HG02938 (cell line): ENCODE data around the gene CWF19L1.

Experiments
- ATAC-seq: cut with Tn5 transposase; IDR thresholded peaks from one replicate; pipeline ENCODE4 v1.9.1; 2021; ENCODE audit warnings: mild to moderate bottlenecking, moderate library complexity; ENCODE audit not compliant: unreplicated experiment

The CWF19L1 gene

DNA sequence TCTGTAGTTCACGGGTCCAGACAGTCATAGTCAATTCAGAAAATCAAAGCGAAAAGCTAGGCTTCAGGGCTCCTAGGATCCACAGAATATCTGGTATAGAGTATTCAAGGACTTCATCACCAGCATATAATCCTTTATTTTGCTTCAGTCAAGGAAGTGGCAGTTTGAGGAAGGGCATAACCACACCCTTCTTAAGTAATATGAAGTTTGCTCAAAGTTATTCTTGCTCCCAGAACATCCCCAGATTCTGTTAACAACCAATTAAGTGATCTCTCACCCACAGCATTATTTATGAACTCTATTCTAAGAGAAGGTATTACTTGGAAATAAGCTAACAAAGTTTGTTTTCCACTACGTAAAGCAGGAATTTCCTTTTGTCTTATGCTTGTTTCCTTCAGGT is 13.2 kb downstream of the CWF19L1 start:
- no peak for ATAC-seq

DNA sequence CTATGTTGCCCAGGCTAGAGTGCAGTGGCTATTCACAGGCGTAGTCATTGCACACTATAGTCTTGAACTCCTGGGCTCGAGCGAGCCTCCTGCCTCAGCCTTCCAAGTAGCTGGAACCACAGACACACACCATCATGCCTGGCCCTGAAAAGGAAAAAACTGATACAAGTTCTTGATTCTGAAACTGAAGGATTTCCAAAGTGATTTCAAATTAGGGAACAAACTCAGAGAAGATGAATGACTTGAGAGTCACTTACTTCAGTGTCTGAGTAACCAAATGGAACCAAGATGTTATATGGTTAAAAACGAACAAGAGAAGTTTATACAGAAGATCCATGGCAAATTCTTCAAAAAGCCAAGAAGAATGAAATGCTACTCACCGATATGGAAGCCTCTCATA is 14.4 kb downstream of the CWF19L1 start:
- ATAC-seq = no peak

DNA sequence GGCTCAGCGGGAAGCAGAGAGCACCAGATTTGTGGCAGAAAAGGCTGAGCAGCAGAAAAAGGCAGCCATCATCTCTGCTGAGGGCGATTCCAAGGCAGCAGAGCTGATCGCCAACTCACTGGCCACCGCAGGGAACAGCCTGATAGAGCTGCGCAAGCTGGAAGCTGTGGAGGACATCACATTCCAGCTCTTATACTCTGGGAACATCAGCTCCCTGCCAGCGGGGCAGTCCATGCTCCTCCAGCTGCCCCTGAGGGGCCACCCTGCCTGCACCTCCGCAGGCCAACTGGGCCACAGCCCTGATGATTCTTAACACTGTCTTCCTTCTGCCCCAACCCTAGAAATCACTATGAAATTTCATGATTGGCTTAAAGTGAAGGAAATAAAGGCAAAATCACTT is 18.6 kb downstream of the CWF19L1 start:
- no peak for ATAC-seq

DNA sequence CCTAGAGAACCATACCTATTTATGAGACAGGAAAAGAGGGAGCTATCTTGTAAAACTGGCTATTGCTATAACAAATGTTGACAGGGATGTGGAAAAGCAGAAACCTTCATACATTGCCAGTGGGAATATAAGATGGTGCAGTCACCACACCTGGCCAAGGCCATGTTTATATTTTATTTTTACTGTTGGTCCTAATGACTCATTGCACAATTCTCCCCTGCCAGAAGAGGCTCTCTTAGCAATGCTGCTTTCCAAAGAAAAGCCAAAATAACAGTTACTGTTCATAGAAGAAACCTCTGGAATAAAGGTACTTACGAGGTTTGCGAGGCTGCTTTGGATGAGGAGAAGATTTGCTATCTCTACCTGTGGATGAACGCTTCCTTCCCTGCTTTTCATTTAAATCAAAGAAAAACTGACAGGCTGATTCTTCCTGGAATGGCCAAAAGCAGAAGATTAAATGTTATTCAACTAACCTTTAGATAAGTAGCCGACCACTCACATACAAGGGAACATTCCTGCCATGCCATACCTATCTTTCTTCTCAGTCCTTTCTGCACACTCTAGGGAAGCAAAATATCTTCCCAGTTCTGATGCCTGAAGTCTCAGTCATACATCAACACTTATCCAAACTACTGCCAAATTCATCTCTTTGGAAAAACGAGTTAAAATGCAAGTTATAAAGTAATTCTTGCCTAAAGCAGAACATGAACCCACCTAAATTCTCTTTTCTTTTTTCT is 21.8 kb downstream of the CWF19L1 start:
- ATAC-seq = no peak

DNA sequence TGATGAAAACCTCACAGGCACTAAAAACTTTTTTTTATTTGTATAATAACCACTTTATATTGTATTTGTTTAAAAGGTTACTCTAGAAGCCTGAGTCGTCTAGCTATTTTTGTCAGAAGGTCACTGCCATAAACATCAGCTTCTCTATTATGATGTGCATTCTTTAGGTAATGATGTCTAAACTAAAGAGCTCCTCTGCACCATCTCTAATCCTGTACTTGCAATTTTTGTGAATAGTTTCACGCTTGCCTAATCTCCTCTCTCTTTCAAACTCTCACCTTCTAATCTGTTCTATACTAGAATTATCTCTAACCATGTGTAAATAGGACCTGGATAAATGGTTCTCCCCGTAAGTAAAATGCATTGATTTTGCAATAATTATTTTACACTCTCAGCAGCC is 27.6 kb downstream of the CWF19L1 start:
- no peak for ATAC-seq

DNA sequence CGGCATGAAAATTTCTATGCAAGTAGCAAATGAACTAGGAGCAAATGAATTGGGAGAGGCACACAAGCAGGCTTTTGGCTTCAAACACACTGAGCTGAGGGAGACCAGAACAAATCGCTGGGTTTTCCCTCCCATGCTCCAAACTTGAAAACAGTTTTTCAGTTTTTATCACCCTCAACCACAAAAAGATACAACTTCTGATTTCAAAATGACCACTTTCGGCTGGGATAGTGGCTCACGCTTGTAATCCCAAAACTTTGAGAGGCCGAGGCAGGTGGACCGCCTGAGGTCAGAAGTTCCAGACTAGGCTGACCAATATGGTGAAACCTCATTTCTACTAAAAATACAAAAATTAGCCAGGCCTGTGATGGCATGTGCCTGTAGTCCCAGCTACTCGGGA is 29.0 kb downstream of the CWF19L1 start:
- no peak for ATAC-seq

DNA sequence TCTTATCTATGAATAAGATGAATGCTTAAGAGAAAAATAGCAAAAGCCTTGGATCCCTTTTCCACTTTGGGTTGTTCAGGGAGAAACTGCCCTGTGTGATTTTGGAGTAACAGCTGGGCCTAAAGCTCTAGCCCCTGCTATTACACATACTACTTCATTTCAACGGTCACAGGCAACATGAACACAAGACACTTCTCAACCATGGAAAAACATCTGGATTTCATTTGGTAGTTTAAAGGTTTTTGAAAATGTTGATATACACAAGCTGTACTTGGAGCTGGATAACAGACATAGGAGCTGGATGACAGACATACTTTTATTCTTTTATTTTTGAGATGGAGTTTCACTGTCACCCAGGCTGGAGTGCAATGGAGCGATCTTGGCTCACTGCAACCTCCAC is 35.3 kb downstream of the CWF19L1 start:
- no peak for ATAC-seq

DNA sequence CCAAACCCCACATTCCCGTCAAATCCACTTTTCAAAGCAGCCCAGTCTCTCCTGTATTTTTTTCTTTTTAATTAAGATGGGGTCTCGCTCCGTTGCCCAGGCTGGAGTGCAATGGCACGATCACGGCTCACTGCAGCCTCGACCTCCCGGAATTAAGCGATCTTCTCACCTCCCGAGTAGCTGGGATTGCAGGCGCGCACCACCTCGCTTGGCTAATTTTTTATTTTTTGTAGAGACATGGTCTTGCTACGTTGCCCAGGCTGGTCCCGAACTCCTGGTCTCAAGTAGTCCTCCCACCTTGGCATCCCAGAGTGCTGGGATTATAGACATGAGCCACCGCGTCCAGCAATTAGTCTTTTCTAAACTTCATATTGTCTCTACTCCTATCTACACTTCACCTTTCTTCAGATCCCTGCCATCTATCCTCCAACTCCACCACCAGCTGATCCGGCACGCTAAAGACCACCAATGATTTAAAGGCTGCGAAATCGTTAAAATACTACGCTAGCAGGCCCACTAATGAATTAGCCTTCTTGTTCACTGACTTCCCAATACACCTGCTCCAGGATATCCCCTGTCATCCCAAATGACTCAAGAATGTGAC is 37.5 kb downstream of the CWF19L1 start:
- ATAC-seq = no peak

DNA sequence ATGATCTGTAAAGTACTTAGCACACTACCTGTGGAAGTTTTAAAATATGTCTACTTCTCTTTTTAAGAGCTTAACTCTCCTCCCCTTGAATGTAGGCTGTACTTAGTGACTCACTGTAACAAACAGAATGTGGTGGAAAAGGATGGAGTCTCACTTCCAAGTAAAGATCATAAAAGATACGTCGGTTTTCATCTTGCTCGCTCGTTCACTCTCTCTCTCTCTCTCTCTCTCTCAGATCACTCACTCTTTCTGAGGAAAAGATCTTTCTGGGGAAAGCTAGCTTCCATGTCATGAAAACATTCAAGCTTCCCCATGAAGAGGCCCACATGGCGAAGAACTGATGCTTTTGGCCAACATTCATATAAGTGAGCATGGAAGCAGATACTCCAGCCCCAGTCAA is 43.6 kb downstream of the CWF19L1 start:
- no peak for ATAC-seq

DNA sequence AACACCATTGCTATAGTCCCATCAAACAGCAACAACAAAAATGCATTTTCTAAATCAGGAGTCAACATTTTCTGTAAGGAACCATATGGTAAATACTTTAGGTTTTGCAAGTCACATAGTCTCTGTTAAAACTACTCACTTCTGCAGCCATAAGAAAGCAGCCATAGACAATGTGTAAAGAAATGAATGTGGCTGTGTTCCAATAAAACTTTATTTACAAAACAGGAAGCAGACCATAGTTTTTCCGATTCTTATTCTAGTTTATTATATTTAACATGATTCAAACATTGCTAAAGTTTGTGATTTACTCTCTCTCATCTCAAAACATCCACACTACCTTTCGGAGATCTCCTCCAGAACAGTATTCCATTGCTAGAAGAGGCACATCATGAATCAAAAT is 44.9 kb downstream of the CWF19L1 start:
- no peak for ATAC-seq

DNA sequence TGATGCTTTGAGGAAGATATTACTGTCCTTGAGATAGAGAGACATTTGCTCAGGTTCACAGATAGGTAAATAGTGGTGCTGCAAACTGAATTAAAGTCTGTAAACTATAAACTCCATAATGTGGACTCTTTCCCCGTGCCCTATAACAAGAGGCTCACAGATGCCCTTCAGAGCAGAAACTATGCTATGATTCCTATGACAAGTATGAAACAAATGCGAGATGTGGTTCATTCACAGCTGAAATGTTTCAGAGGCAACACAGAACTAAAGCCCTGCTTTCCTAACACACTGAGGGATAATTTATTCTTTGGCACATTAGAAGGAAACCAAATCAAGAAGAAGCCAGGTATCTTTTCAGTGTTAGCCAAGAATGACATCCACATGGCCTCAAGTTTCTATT is 51.4 kb downstream of the CWF19L1 start:
- ATAC-seq = no peak

DNA sequence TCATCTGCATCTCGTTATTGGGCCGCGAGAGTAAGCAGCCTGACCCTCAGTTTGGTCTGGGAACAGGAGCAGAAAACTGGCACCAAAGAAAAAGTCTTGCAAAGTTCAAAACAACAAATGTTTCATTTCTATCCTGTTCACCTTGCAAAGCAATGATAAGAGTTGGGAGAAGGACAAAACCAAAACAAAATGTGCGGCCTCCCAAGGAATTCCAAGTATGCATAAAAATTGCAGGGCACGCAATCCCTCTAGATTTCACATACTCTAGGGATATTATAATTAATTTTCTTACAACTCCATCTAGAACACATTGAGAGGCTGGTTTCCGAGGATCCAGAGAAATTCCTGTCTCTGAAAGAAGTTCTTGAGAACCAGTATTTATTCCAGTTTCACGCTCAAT is 58.1 kb downstream of the CWF19L1 start:
- ATAC-seq = no peak

DNA sequence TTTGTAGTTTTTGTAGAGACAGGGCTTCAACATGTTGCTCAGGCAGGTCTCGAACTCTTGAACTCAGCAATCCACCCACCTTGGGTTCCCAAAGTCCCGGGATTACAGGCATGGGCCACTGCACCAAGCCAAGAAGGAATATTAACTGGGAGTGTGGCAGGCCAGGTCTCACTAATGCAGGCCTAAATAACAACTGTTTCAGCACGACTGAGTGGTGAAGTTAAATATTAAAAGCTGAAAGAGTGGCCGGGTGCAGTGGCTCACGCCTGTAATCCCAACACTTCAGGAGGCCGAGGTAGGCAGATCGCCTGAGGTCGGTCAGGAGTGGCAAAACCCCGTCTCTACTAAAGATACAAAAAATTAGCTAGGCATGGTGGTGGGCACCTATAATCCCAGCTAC is 59.2 kb downstream of the CWF19L1 start:
- no peak for ATAC-seq

DNA sequence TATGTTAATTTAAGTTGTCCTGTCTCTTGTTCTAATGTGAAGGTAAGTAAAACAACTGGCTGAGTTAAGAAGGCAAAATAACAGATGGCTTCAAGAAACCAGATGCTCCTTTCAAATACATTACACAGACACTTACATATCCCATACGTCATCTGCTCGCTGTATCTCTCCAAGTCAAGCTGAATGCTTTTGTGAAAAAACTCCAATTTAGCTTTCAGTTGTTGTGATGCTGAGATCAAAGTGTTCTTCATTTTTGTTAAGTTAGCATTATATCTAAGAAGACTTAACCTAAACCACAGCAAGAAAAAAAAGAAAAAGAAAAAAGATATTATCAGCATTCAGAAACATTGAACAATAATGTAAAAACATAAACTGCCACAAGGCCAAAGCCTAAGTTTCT is 63.1 kb downstream of the CWF19L1 start:
- no peak for ATAC-seq

DNA sequence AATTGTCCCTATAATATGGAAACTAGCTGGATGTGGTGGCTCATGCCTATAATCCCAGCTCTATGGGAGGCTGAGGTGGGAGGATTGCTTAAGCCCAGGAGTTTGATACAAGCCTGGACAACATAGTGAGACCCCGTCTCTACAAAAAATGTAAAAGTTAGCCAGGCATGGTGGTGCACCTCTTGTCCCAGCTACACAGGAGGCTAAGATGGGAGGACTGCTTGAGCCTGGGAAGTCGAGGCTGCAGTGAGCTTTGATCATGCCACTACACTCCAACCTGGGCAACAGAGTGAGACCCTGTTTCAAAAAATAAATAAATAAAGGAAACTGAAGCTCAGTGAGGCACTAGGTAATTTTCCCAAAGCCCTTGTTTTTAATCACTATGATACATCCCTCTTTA is 65.9 kb downstream of the CWF19L1 start:
- no peak for ATAC-seq

DNA sequence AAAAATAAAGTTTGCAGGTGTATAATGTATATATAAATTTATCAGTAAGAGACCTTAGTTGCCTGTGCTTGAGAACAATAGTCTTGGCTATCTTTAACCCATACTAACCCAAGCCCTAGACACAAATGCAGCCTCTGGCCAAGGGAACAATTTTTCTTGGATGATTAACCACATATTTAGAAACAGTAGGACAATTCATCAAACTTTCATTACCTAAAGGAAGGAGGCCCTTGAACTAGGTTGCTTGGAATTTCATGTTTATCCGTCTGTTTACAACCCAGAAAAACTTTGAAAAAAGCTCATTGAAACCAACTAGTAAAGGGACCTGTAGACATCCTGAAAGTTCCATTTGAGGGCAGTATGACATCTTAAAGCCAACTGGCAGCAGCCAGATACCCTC is 72.7 kb downstream of the CWF19L1 start:
- no peak for ATAC-seq

DNA sequence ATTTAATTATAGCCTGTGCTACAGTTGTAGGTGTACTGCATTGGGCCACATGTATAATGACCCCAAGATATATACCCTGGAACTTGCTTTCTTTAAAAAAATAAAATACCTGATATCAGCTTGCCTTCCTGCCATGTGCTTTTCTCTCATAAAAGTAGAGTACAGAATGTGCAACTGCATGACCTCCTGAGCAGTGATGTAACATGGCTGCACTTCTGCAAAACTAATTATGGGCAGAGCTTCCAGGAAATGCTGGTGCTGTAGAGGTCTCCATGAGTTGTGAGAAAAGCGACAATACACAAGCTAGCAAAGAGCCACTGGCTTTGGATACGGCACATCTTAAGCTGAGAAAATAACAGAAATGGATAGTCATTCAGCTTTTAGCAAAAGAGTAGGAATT is 75.1 kb downstream of the CWF19L1 start:
- no peak for ATAC-seq

DNA sequence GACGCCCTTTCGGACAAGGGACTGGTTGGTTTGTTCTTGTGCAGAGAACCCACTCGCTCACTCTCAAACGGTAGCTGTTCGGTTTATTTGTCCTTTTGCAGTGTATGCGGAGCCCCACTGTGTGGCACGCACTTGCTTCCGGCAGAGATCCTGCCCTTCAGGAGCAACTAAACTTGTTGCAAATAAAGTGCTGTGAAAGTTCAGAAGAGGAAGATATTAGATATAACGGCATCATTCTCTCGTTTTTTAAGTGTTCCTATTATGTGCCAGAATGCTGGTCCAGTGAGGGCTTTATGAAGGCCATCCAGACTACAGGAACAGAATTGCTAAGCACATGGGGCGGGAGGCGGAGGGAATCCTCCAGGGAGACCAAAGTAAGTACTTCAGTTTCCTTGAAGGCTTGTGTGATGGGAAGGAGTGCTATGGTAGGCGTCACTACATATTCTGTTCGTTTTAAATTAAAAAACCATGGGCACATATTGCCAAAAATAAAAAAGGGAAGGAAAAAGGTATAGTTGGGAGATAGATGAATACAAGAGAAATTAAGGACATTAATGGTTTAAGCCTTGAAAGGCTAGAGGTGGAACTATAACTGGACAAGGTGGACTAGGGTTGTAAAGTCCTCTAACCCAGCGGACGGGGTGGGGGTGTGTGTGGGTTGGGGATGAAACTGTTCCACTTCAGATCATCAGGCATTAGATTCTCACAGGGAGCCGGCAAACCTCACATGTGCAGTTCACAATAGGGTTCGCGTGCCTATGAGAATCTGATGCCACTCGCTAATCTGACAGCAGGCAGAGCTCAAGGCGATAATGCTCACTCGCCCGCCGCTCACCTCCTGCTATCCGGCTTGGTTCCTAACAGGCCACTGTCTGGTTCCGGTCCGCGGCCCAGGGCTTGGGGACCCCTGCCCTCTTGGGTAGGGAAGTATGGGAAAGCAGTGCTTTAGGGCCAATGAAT is 80.9 kb downstream of the CWF19L1 start:
- ATAC-seq = peak; percentile 51

DNA sequence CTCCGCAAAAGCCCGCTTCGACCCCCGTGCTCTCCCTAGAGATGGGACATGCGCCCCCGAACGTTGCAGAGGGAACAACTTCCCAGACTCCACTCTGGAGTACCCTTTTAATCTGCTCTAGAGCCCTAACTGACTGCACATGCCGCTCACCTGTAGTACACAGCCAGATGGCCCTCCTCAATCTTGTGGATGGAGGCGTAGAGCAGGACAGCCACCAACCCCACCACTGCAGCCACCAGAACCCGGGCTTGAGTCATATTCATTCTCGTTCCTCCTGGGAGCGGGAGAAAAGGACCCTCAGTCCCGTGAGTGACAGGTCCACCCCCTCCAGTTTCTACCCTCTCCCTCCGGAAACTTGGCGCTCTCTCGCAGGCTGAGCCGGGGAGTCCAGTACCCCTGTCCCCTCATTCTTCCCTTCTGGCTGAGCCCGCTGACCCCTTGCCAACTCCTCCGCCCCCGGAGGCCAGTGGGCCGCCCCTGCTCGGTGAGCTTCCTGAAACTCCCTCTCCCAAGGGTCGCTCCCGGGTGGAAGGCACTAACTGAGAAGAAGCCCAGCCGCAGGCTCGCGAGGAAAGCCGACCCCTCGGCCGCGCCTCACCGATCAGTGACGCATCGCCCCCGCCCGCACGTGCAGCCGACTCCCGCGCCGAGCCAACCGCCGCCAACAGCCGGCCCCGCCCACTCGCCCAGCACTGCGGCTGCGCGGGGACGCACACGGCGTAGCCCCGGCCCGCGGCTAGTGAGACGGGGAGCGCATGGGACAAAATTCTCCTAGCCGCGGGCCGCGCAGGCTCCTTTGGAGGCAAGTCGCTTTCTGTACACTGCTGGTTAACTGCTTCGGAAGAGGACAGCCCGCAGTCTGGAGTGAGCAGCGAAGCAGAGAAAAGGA is 81.8 kb downstream of the CWF19L1 start, which contains the start of gene ERLIN1:
Gene ERLIN1, minus strand, starts transcription at position 666 of the 889 bp plus-strand sequence. Its CDS starts 403 bp downstream, at position 263.
- peak; percentile 69 for ATAC-seq

DNA sequence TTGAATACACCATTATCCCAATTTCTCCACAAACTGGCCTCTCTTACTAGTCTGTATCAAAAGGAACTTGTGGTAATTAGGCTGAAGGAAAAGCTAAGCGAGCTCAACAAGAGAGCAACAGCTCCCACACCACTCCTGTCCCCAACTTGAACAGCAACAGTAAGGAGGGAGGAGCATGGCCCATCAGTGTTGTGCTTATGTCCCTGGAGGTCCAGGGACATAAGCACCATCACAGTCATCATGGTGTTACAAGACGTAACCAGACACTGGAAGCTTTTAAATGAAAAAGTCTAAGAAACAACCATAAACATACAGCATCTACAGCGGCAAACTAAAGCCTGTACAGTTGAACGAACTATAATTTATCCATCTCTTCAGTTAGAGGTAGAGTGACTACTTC is 82.6 kb downstream of the CWF19L1 start:
- no peak for ATAC-seq

DNA sequence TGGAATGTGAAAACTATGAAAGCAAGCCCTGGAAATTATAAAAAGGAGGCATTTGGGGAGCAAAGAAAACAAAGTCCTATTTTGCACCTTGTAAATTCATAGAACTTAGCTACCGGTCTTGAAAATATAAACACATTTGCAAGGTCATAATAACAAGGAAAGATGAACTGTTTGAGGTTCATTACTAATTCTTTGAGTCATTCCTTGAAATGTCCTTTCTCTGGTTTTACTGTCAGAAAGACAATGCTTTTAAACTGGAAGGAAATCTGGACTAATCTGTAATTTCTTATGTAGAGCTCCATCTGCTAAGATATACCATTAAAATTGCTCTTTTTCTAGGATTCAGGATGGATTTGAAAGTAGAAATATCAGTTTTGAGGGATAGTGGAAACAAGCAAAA is 83.0 kb downstream of the CWF19L1 start:
- no peak for ATAC-seq
